NB4 (cell line): ENCODE measurements around the gene EPG5.

Source experiments
- CTCF ChIP-seq: IDR thresholded peaks from one replicate; pipeline ENCODE4 v1.5.1; 2012; ENCODE audit warnings: low read depth, low read length
- MYC ChIP-seq: IDR thresholded peaks from 2 replicates; pipeline ENCODE4 v1.6.1; 2011; ENCODE audit warnings: low read depth, low read length
- POLR2A ChIP-seq: IDR thresholded peaks from 2 replicates; pipeline ENCODE4 v1.6.1; 2011; ENCODE audit warnings: mild to moderate bottlenecking; ENCODE audit not compliant: insufficient read length; ENCODE audit errors: extremely low read depth

GRCh38 chr18:45801416-45802004 is 165.6 kb downstream of the EPG5 start:
- no peak for TF ChIP-seq POLR2A
- no peak for TF ChIP-seq CTCF
- TF ChIP-seq MYC = no peak
